Measurements from ENCODE around the gene ZNF141. TPM values are rescaled to one million over a fixed set of nuclear protein-coding genes. Genes with fewer than 3 reads are reported as not detected.
"Not testable (repeated sequence)": the region's sequence is repeated elsewhere in the genome, so short reads cannot be mapped to it uniquely, and the experiment has no call there.

Gene ZNF141
- 6.5 TPM for total RNA-seq

GRCh38 chr4:337143-337931, at the start of gene ZNF141:
TSS of gene ZNF141 (plus strand) at chr4:337814. CDS start at chr4:337984, 170 bp downstream.
- peak; percentile 94 for ATAC-seq
- DNase-seq (ENCODE audit: low spot score): peak; percentile 97

GRCh38 chr4:288891-289290, 48.7 kb upstream of the ZNF141 start:
- DNase-seq (ENCODE audit: low spot score) (no peak), ATAC-seq (no peak)

GRCh38 chr4:294732-295131, 42.9 kb upstream of the ZNF141 start:
- DNase-seq (ENCODE audit: low spot score) (no peak), ATAC-seq (no peak)

- ATAC-seq: no peak
- no peak for DNase-seq (ENCODE audit: low spot score)
These were observed 35.2 kb upstream of the ZNF141 start for GRCh38 chr4:302381-302780.

- DNase-seq (ENCODE audit: low spot score); ATAC-seq: not testable (repeated sequence)
These were observed 33.1 kb upstream of the ZNF141 start for GRCh38 chr4:304516-304915.

- DNase-seq (ENCODE audit: low spot score): no peak
- ATAC-seq: peak; percentile 48
These were observed 32.5 kb upstream of the ZNF141 start, which contains the start of gene ZNF732 for GRCh38 chr4:304969-305680. TSS of gene ZNF732 (minus strand) at chr4:305474. CDS start at chr4:305310, 164 bp downstream.

- DNase-seq (ENCODE audit: low spot score) (no peak), ATAC-seq (no peak)
These were observed 31.1 kb upstream of the ZNF141 start for GRCh38 chr4:306551-306961.

GRCh38 chr4:309807-310206, 27.8 kb upstream of the ZNF141 start:
- ATAC-seq (no peak), DNase-seq (ENCODE audit: low spot score) (no peak)

- ATAC-seq: no peak
- DNase-seq (ENCODE audit: low spot score): no peak
These were observed 23.2 kb upstream of the ZNF141 start for GRCh38 chr4:314296-314903.

- no peak for ATAC-seq
- DNase-seq (ENCODE audit: low spot score): no peak
These were observed 8.9 kb upstream of the ZNF141 start for GRCh38 chr4:328729-329128.

- ATAC-seq: no peak
- DNase-seq (ENCODE audit: low spot score): no peak
These were observed 2.1 kb upstream of the ZNF141 start for GRCh38 chr4:335515-335914.

- DNase-seq (ENCODE audit: low spot score) (peak; percentile 47), ATAC-seq (no peak)
These were observed 1.3 kb upstream of the ZNF141 start for GRCh38 chr4:336099-336892.

- ATAC-seq: no peak
- no peak for DNase-seq (ENCODE audit: low spot score)
These were observed 796 bp upstream of the ZNF141 start for GRCh38 chr4:336893-337142.

- peak; percentile 57 for DNase-seq (ENCODE audit: low spot score)
- peak; percentile 48 for ATAC-seq
These were observed 531 bp downstream of the ZNF141 start for GRCh38 chr4:337932-338758.

- DNase-seq (ENCODE audit: low spot score): no peak
- ATAC-seq: no peak
These were observed 1.1 kb downstream of the ZNF141 start for GRCh38 chr4:338759-339097.

GRCh38 chr4:340011-340410, 2.4 kb downstream of the ZNF141 start:
- ATAC-seq (no peak), DNase-seq (ENCODE audit: low spot score) (no peak)

- DNase-seq (ENCODE audit: low spot score) (no peak), ATAC-seq (no peak)
These were observed 35.6 kb downstream of the ZNF141 start for GRCh38 chr4:373062-373839.

- no peak for DNase-seq (ENCODE audit: low spot score)
- no peak for ATAC-seq
These were observed 36.9 kb downstream of the ZNF141 start for GRCh38 chr4:374298-375160.
